COLO668 (cell line): ENCODE measurements around the gene TCF21.
A peak's percentile ranks its signal among the peaks of the same experiment; 100 is the strongest.
"Not testable (repeated sequence)": the region's sequence is repeated elsewhere in the genome, so short reads cannot be mapped to it uniquely, and the experiment has no call there.

Source experiments
- DNase-seq: peaks from one replicate; lab custom pipeline; 2025; ENCODE audit not compliant: unreplicated experiment; lab: John Stamatoyannopoulos, UW

The TCF21 gene

GRCh38 chr6:133888929-133889556 lies at the start of gene TCF21:
TSS of gene TCF21 (plus strand) at chr6:133889113. CDS start at chr6:133889398, 285 bp downstream.
- no peak for DNase-seq

GRCh38 chr6:133841176-133841575 lies 47.7 kb upstream of the TCF21 start:
- DNase-seq, result no peak

GRCh38 chr6:133843098-133843497 lies 45.8 kb upstream of the TCF21 start:
- no peak for DNase-seq

DNA sequence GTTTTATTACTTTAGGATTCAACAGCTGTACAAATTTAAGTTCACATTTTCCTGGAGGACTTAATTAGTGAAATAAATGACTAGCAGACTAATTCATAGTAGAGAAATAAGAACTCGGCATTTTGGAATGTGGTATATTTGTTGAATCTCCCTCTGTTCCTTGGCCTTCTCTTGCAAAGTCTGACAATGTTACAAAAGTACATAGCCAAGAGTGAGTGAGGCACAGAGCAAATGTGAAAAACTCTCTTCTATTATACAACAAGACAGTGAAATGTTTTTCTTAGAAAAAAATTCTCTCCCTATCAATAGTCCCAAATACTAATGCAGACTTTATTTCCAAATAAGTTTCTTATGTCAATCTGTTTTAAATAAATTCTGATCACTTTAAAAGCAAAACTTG lies 44.2 kb upstream of the TCF21 start:
- no peak for DNase-seq

DNA sequence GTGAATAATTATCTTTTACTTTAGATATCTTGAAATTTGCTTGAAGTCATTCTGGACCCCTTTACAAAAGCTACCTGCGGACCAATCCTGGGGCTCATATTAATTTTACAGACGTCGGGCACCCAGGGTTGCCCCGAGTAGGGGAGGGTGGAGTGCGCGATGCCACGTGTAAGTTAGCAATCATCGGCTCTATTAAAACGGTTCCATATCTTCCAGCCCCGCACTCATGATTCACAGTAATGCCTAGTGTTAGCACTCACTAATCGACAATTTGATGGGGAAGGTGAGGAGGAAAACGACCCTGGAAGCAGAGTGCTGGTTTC lies 34.9 kb upstream of the TCF21 start:
- DNase-seq, result no peak

- DNase-seq, result peak; percentile 54
These were observed 34.3 kb upstream of the TCF21 start for GRCh38 chr6:133854364-133855275.

GRCh38 chr6:133855276-133855990 lies 33.5 kb upstream of the TCF21 start:
- no peak for DNase-seq

DNA sequence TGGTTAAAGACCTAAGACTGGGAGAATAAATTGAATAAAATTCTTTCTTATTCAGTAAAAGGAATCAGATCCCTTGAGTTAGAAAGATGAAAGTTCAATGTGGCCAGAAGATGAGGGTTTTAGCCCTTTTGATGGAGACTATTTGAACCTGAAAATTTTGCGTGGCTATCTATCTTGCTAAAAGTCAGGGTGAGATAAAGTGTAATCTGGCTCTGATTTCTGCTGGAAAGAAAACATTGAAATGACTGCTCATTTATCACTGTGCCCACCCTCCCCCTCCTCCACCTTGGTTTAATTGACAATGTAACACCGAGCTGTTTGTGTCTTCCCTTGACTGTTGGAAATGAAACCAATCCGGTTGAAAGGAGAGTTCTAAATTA lies 32.9 kb upstream of the TCF21 start:
- no peak for DNase-seq

GRCh38 chr6:133856911-133857310 lies 32.0 kb upstream of the TCF21 start:
- DNase-seq, result no peak

DNA sequence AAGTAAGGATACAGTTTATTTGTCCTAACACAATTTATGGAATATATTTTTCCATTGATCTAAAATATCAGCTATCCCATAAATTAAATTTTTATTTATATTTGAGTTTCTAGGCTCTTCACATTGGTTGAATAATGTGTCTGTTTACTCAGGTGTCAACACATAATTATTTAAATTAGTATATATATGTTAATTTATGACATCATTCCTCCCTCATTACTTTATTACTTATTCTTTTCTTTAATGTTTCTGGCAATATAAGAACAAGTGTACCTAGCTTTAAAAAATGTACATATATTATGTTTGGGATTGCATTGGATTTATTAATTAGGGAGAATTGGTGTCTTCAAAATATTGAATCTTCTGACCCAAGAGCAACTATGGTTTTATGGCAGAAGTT lies 31.2 kb upstream of the TCF21 start:
- DNase-seq, result no peak

GRCh38 chr6:133861337-133861736 lies 27.6 kb upstream of the TCF21 start:
- not testable (repeated sequence) for DNase-seq

GRCh38 chr6:133863228-133863627 lies 25.7 kb upstream of the TCF21 start:
- DNase-seq, result no peak

- no peak for DNase-seq
These were observed 23.2 kb upstream of the TCF21 start for GRCh38 chr6:133865680-133866079.

GRCh38 chr6:133871131-133871530 lies 17.8 kb upstream of the TCF21 start:
- no peak for DNase-seq

- DNase-seq, result no peak
These were observed 15.4 kb upstream of the TCF21 start for GRCh38 chr6:133873538-133873937.

GRCh38 chr6:133877116-133877515 lies 11.8 kb upstream of the TCF21 start:
- DNase-seq, result no peak

DNA sequence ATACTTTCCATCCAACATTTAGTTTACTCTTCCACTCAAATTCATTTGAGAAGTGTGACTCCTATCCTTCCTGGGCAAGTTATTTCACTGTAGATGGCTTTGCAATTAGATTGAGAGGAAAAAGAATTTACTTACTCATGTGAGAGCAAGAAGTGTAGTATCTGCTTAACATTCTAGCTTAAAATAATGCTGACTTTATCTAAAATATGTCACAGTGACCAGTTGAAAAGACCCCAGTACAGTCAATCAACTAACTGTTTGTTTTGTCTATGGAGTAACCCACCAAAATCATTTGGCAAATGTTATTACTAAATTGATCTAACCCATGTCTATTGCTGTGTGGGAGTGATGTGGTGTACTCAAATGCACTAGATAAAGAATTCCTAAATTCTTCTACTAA lies 8.9 kb upstream of the TCF21 start:
- DNase-seq, result no peak

GRCh38 chr6:133880896-133881295 lies 8.0 kb upstream of the TCF21 start:
- no peak for DNase-seq

GRCh38 chr6:133886104-133886775 lies 2.7 kb upstream of the TCF21 start:
- DNase-seq, result no peak

- no peak for DNase-seq
These were observed 1.6 kb upstream of the TCF21 start for GRCh38 chr6:133887156-133887879.

GRCh38 chr6:133887880-133888230 lies 1.1 kb upstream of the TCF21 start:
- DNase-seq, result no peak
